ENCODE results near the gene CAMSAP1.

DNA sequence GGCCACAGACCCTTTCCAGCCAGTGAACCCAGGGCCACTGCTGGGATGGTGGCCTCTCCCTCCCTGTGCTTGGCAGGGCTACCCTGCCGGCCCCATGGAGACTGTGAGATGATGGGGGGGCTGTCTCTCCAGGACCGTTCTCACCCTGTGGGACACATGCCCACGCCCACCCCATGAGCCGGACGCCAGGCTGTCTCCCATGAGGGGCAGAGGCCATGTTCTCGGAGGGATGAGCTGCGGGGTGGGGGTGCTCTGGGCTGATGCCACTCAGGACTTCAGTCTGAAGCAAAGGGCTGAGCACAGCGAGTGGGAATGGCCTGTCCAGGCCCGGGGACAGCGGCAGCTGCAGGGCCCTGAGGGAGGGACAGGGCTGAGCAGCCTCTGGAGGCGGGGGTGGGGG is 116.5 kb downstream of the CAMSAP1 start:
- TF ChIP-seq, protein P1, sequence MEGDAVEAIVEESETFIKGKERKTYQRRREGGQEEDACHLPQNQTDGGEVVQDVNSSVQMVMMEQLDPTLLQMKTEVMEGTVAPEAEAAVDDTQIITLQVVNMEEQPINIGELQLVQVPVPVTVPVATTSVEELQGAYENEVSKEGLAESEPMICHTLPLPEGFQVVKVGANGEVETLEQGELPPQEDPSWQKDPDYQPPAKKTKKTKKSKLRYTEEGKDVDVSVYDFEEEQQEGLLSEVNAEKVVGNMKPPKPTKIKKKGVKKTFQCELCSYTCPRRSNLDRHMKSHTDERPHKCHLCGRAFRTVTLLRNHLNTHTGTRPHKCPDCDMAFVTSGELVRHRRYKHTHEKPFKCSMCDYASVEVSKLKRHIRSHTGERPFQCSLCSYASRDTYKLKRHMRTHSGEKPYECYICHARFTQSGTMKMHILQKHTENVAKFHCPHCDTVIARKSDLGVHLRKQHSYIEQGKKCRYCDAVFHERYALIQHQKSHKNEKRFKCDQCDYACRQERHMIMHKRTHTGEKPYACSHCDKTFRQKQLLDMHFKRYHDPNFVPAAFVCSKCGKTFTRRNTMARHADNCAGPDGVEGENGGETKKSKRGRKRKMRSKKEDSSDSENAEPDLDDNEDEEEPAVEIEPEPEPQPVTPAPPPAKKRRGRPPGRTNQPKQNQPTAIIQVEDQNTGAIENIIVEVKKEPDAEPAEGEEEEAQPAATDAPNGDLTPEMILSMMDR (conservative IDR thresholded peaks at IDR 0.05; ENCODE audit: low read length), result no peak
- no peak for TF ChIP-seq EZH2phosphoT487 (IDR thresholded peaks at IDR 0.05; ENCODE audit: borderline replicate concordance, low read depth, low read length)

All from OCI-LY7 (cell line).